CD4-positive, alpha-beta T cell treated with Interleukin-12 subunit alpha and Interleukin-12 subunit beta, for 1 hour (primary cell): Measurements from ENCODE around the gene DCN.

Source experiments
- DNase-seq: peaks from one replicate; pipeline ENCODE4 v3.0.0-alpha.2; 2020

Gene DCN

DNA sequence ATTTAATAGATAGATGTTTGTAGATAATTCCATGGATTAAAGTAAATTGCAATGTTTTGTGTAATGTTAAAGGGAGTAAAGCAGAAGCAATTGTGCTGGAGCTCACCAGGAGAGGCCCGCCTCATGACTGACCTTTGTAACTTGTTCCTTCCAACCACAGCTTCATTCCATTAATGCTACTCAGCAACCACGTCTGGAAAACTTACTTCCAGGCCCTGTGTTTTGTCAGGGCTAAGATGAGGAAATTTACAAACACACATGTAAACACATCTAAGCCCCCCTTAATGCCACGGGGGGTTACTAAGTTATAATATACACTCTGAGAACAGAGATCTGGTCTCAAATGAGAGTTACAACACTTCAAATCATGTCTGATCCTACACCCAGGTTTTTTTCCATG lies 83.7 kb downstream of the DCN start:
- no peak for DNase-seq

DNA sequence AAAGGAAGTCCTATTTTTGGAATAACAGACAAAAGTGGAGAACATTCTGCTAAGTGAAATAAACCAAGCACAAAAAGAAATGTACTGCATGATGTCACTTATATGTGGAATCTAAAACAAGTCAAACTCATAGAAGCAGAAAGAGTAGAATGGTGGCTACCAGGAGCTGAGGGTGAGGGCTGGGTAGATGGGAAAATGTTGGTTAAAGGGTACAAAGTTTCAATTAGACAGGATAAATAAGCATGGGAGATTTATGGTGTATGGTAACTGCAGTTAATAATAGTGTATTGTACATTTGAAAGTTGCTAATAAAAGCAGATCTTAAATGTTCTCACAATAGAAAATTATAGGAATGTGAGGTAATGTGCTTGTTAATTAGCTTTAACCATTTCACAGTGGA lies 84.2 kb downstream of the DCN start:
- no peak for DNase-seq

DNA sequence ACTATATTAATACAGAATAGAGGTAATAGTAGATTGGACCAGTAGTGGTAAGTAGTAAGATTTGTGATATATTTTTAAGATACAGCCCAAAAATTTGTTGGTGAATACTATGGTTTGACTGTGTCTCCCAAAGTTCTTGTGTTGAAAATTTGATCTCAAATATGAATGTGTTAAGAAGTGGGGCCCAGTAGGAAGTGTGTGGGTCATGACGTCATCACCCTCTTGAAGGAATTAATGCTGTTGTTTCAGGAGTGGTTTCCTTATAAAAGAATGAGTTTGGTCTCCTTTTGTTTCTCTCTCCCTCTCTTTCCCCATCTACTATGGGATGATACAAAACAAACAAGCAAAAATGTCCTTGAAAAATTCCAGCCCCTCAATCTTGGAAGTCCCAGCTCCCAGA lies 87.7 kb downstream of the DCN start:
- DNase-seq: no peak

DNA sequence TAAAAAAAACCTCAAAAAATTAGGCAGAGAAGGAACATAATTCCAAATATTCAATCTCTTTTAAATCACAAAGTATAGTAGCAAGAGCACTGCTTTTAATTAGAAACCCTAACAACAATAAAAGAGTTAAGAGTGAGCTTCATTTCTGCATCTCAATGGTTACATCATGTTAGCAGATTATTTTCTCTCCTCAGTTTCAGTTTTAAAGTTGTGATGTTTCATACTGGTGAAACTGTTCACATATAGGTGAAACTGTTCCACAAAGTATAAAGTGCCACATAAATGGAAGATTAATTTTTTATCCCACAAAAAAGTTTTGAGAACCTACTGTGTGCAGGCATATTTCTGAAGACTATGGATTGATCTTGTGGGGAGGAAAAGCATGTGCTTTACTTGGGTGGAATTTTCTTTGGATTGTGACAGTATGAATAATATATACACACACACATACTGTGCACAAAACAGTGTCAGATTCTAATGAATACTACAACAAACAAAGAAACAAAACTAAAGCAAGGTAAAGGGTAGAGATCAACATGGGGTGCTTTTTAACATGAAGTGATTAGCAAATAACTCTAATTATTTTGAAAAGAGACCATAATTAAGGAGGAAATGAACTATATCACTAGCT lies 88.5 kb downstream of the DCN start:
- DNase-seq: no peak

GRCh38 chr12:91093341-91093740 lies 89.3 kb downstream of the DCN start:
- no peak for DNase-seq

- DNase-seq: no peak
Observed at GRCh38 chr12:91091916-91092715, 90.5 kb downstream of the DCN start.
